SK-N-SH (cell line): ENCODE data around the gene SUGP2. TPM values are rescaled to one million over a fixed set of nuclear protein-coding genes. Genes with fewer than 3 reads are reported as not detected.

ENCODE experiments used
- CTCF ChIA-PET: fragments of 300-600, 350-600 bp; formaldehyde crosslinking; extraction: SDS; loops from one replicate; lab custom pipeline; 2021; lab: Yijun Ruan, JAX
- POLR2A ChIA-PET: fragments of 350-600 bp; sonication (Branson Sonifier 250); formaldehyde crosslinking; extraction: SDS; loops from one replicate; lab custom pipeline; 2020; ENCODE audit warnings: antibody characterized with exemption, inconsistent platforms; lab: Yijun Ruan, JAX
- DNase-seq: peaks from one replicate; pipeline ENCODE4 v3.0.0; 2012
- H2AFZ ChIP-seq: fragments of 200-600 bp; sonication (generic); 2 replicates; pipeline ENCODE4 v1.8.1; 2016; ENCODE audit warnings: antibody characterized with exemption, mild to moderate bottlenecking, low read depth
- H3F3A ChIP-seq: fragments of 200-600 bp; sonication (generic); replicated peaks from 2 replicates; pipeline ENCODE3; 2016; ENCODE audit warnings: antibody characterized with exemption, mild to moderate bottlenecking; ENCODE audit not compliant: insufficient read depth
- H3K27ac ChIP-seq, 2 experiments: fragments of 200-500 bp in 1 of 2; fragments of 200-600 bp in 1 of 2; sonication (Bioruptor generic) in 1 of 2; sonication (generic), shearing (Covaris generic) in 1 of 2; 2 replicates each; pipeline versions ENCODE4 v1.5.1 to v1.6.1; 2014 to 2016; ENCODE audit warnings: low read depth in 2 of 2, inconsistent platforms in 1 of 2, low read length in 1 of 2, mild to moderate bottlenecking in 1 of 2, mixed read lengths in 1 of 2
- H3K27me3 ChIP-seq: fragments of 200-600 bp; sonication (generic), shearing (Covaris generic); 2 replicates; pipeline ENCODE4 v1.6.1; 2016; ENCODE audit warnings: mixed run types; ENCODE audit not compliant: insufficient read depth
- H3K36me3 ChIP-seq, 2 experiments: fragments of 200-500 bp in 1 of 2; fragments of 200-600 bp in 1 of 2; sonication (Bioruptor generic) in 1 of 2; sonication (generic) in 1 of 2; replicated peaks in 1 of 2; 2 replicates each; pipeline versions ENCODE3 to v1.5.1; 2014 to 2016; ENCODE audit warnings: low read length in 1 of 2, mild to moderate bottlenecking in 1 of 2; ENCODE audit not compliant: insufficient read depth in 2 of 2, control insufficient read depth in 1 of 2
- H3K4me1 ChIP-seq, 2 experiments: fragments of 200-500 bp in 1 of 2; fragments of 200-600 bp in 1 of 2; sonication (Bioruptor generic) in 1 of 2; sonication (generic), shearing (Covaris generic) in 1 of 2; 2 replicates each; pipeline versions ENCODE4 v1.5.1 to v1.6.1; 2014 to 2016; ENCODE audit warnings: low read depth in 1 of 2, low read length in 1 of 2, mixed run types in 1 of 2; ENCODE audit not compliant: insufficient read depth in 2 of 2, control insufficient read depth in 1 of 2
- H3K4me2 ChIP-seq: fragments of 200-600 bp; sonication (generic), shearing (Covaris generic); 2 replicates; pipeline ENCODE4 v1.6.1; 2017; ENCODE audit warnings: mixed run types
- H3K4me3 ChIP-seq, 2 experiments: fragments of 200-500 bp in 1 of 2; fragments of 200-600 bp in 1 of 2; sonication (Bioruptor generic) in 1 of 2; sonication (generic), shearing (Covaris generic) in 1 of 2; 2 replicates each; pipeline versions ENCODE4 v1.5.1 to v1.8.1; 2014 to 2016; ENCODE audit warnings: low read depth in 2 of 2, inconsistent platforms in 1 of 2, low read length in 1 of 2, mild to moderate bottlenecking in 1 of 2, mixed read lengths in 1 of 2, moderate library complexity in 1 of 2
- H3K79me2 ChIP-seq: fragments of 200-600 bp; sonication (generic); 2 replicates; pipeline ENCODE4 v1.8.1; 2017; ENCODE audit warnings: mild to moderate bottlenecking; ENCODE audit not compliant: insufficient read depth
- H3K9ac ChIP-seq: fragments of 200-600 bp; sonication (generic); 2 replicates; pipeline ENCODE4 v1.6.1; 2017; ENCODE audit warnings: mixed run types
- H3K9me2 ChIP-seq: fragments of 200-600 bp; sonication (generic); 2 replicates; pipeline ENCODE4 v1.6.1; 2017; ENCODE audit warnings: mixed run types
- H3K9me3 ChIP-seq: fragments of 200-600 bp; sonication (generic); 2 replicates; pipeline ENCODE4 v1.6.1; 2017; ENCODE audit warnings: mixed run types, mild to moderate bottlenecking, moderate library complexity
- H4K20me1 ChIP-seq: fragments of 200-600 bp; sonication (generic); 2 replicates; pipeline ENCODE4 v1.6.1; 2017; ENCODE audit warnings: mild to moderate bottlenecking, mixed run types; ENCODE audit not compliant: insufficient read depth
- ELF1 ChIP-seq: IDR thresholded peaks from 2 replicates; pipeline ENCODE4 v1.4.0; 2012
- EP300 ChIP-seq, 2 experiments: IDR thresholded peaks; 2 replicates each; pipeline versions ENCODE4 v1.4.0 to v1.6.1; 2012; ENCODE audit warnings: borderline replicate concordance in 1 of 2, low read depth in 1 of 2, low read length in 1 of 2
- FOXJ3 ChIP-seq: sonication (generic); formaldehyde crosslinking; IDR thresholded peaks from 2 replicates; pipeline ENCODE4 v1.5.1; 2020; ENCODE audit warnings: mild to moderate bottlenecking, missing genetic modification reagents
- FOXM1 ChIP-seq: IDR thresholded peaks from 2 replicates; pipeline ENCODE4 v1.4.0; 2012; ENCODE audit warnings: low read depth, mild to moderate bottlenecking
- GATA2 ChIP-seq: sonication (generic); formaldehyde crosslinking; IDR thresholded peaks from 2 replicates; pipeline ENCODE4 v1.5.0; 2020; ENCODE audit warnings: mild to moderate bottlenecking, missing genetic modification reagents
- JUND ChIP-seq: IDR thresholded peaks from 2 replicates; pipeline ENCODE4 v1.4.0; 2012
- MEF2A ChIP-seq: IDR thresholded peaks from 2 replicates; pipeline ENCODE4 v1.4.0; 2012; ENCODE audit warnings: low read depth, borderline replicate concordance
- NFIC ChIP-seq: IDR thresholded peaks from 2 replicates; pipeline ENCODE4 v1.4.0; 2012; ENCODE audit warnings: borderline replicate concordance
- RAD21 ChIP-seq: IDR thresholded peaks from 2 replicates; pipeline ENCODE4 v1.6.1; 2012; ENCODE audit warnings: mild to moderate bottlenecking, low read length
- RCOR1 ChIP-seq: fragments of 150-350 bp; IDR thresholded peaks from 2 replicates; pipeline ENCODE4 v1.6.1; 2017; ENCODE audit warnings: antibody characterized with exemption, low read length
- RFX5 ChIP-seq: IDR thresholded peaks from 2 replicates; pipeline ENCODE4 v1.6.1; 2012; ENCODE audit warnings: mild to moderate bottlenecking, improper control_type of control experiment, low read length
- SIN3A ChIP-seq: IDR thresholded peaks from 2 replicates; pipeline ENCODE4 v1.6.1; 2012; ENCODE audit warnings: low read depth, mild to moderate bottlenecking, low read length, moderate library complexity, borderline replicate concordance
- SMC3 ChIP-seq: IDR thresholded peaks from 2 replicates; pipeline ENCODE4 v1.6.1; 2012; ENCODE audit warnings: low read depth, low read length, improper control_type of control experiment
- TAF1 ChIP-seq: IDR thresholded peaks from 2 replicates; pipeline ENCODE4 v1.6.1; 2012; ENCODE audit warnings: low read depth, mild to moderate bottlenecking, low read length, moderate library complexity, borderline replicate concordance
- WGBS: methylation state at CpG from one replicate; pipeline ENCODE4 v1.1.6; 2017; ENCODE audit warnings: low lambda C conversion rate; 5-methylcytosine and 5-hydroxymethylcytosine counted together
- polyA plus RNA-seq, 3 experiments: library from polyadenylated mRNA; depleted of rRNA; stranded (reverse); fragments of >200 nt; gene quantifications; 2 replicates each; pipeline ENCODE4 v1.2.3, GENCODE V29; 2012
- TF ChIP-seq, protein P1 (sequence below): fragments of 150-350 bp; IDR thresholded peaks from 2 replicates; pipeline ENCODE4 v1.6.1; 2017; ENCODE audit warnings: antibody characterized with exemption, low read length, low read depth, borderline replicate concordance
- TF ChIP-seq, protein P2 (sequence below): fragments of 150-350 bp; IDR thresholded peaks from 2 replicates; pipeline ENCODE4 v1.6.1; 2016; ENCODE audit warnings: mild to moderate bottlenecking, low read depth, low read length

SUGP2 gene
- polyA plus RNA-seq, 1 of the 3 experiments (the other 2 are of a cell fraction), result 56.3 TPM

DNA sequence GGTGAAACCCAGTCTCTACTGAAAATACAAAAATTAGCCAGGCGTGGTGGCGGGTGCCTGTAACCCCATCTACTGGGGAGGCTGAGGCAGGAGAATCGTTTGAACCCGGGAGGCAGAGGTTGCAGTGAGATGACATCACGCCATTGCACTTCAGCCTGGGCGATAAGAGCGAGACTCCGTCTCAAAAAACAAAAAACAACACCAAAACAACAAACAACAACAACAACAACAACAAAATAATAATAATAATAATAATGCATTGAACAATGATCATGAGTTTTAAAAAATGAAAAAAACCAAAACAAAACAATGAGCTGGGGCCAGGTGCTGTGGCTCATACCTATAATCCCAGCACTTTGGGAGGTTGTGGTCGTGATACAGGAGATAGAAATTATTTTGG lies 69.2 kb downstream of the SUGP2 start (continued):
- no peak for TF ChIP-seq RCOR1
- no peak for TF ChIP-seq JUND
- TF ChIP-seq RAD21, result no peak
- no peak for TF ChIP-seq MEF2A
- TF ChIP-seq ELF1, result no peak
- no peak for TF ChIP-seq RFX5
- no peak for TF ChIP-seq FOXJ3 (CRISPR knock-in tag)
- TF ChIP-seq, protein P1, sequence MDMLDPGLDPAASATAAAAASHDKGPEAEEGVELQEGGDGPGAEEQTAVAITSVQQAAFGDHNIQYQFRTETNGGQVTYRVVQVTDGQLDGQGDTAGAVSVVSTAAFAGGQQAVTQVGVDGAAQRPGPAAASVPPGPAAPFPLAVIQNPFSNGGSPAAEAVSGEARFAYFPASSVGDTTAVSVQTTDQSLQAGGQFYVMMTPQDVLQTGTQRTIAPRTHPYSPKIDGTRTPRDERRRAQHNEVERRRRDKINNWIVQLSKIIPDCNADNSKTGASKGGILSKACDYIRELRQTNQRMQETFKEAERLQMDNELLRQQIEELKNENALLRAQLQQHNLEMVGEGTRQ, result no peak
- no peak for TF ChIP-seq NFIC
- no peak for TF ChIP-seq EP300 (IDR thresholded peaks at IDR 0.05; ENCODE audit: borderline replicate concordance in 1 of 2, low read depth in 1 of 2, low read length in 1 of 2)
- TF ChIP-seq, all 33 proteins: peak for 0

DNA sequence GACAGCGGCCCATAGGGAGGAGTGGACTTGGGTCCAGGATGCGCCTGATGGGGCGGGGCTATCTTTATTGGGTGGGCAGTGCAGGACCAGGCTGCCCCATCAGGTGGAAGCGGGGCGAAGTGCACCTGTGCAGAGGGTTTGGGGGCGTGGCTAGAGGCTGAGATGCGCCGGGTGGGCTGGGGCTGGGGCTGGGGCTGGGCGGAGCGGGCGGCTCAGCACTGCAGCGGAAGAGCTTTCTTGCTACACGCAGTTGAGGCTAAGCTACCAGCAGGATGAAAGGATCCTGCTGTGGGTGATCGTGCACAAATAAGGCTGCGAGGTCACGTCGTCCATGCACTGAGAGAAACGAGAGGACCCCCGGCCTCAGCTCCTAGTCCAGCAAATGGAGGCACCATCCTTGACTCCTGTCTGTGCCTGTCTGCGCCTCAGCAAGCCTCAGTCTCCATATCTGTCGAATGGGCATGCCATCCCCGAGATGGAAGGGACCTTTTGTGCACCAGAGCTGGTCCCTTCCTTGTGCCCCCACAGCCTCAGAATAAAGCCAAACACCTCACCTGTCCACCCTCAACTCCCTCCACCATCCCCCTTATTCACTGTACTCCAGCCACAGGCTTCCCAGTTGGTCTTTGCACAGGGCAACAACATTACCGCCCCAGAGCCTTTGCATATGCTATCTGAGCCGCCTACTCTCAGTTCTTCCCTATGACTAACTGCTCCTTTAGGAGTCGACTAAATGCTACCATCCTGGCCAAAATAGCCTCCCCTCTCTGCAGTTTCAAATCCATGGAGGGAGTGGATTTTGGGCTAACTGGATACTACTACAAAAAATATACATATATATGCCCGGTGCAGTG lies 71.3 kb downstream of the SUGP2 start:
- Histone ChIP-seq H3K9me2 (no peaks in the 10 kb centered on the region), H3K4me3 (no peak overlapping the region), H3K4me1 (no peaks in the 10 kb centered on the region), H3K36me3 (no peaks in the 10 kb centered on the region), H3K9me3 (no peaks in the 10 kb centered on the region), H4K20me1 (no peaks in the 10 kb centered on the region), H3F3A (peaks cover 5% of the 10 kb centered on the region), H3K9ac (no peak overlapping the region), H3K27ac (no peak overlapping the region), H2AFZ (no peak overlapping the region), H3K79me2 (no peaks in the 10 kb centered on the region), H3K4me2 (no peak overlapping the region), H3K27me3 (no peaks in the 10 kb centered on the region)
- peak; percentile 50 for DNase-seq
- POLR2A ChIA-PET, result no interaction called here
- 37% methylated on average over 16 of the region's 26 CpGs for whole genome bisulfite sequencing
- TF ChIP-seq TAF1 (no peak), SMC3 (no peak), FOXM1 (no peak), SIN3A (no peak)
- TF ChIP-seq, all 33 proteins: peak for 0
- CTCF ChIA-PET, result no interaction called here

DNA sequence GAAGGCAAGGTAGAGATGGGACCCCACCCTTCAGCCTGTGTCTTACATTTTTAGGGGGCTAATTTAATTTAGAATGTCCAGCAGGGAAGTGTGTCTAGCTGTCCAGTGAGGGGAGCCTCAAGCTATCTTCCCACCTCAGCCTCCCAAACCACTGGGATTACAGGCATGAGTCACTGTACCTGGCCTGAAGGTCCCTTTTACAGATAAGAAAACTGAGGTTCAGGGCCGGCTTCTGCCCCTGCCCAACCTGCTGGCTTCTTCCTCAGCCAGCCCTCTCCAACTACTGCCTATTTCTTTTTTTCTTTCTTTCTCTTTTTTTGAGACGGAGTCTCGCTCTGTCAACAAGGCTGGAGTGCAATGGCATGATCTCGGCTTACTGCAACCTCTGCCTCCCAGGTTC lies 72.9 kb downstream of the SUGP2 start:
- H3K27me3 ChIP-seq, result no peaks in the 10 kb centered on the region
- H2AFZ ChIP-seq, result no peak overlapping the region
- no peaks in the 10 kb centered on the region for H3K4me1 ChIP-seq
- no peak for DNase-seq
- no peaks in the 10 kb centered on the region for H3K9me2 ChIP-seq
- ChIA-PET POLR2A (no interaction called here), CTCF (interaction anchor here (1.0 kb wide), 1 partner anchor 26 kb away, joined by 4 read pairs; no protein-coding TSS in a partner anchor)
- H3K9me3 ChIP-seq, result no peaks in the 10 kb centered on the region
- H3K79me2 ChIP-seq, result no peaks in the 10 kb centered on the region
- H3K27ac ChIP-seq, result no peak overlapping the region
- WGBS, result 82% methylated on average over 4 of the region's 4 CpGs
- no peak overlapping the region for H3K4me3 ChIP-seq
- no peak overlapping the region for H3K4me2 ChIP-seq
- peaks cover 5% of the 10 kb centered on the region for H3F3A ChIP-seq
- no peaks in the 10 kb centered on the region for H3K36me3 ChIP-seq
- no peaks in the 10 kb centered on the region for H4K20me1 ChIP-seq
- no peak overlapping the region for H3K9ac ChIP-seq
- TF ChIP-seq, protein P2, sequence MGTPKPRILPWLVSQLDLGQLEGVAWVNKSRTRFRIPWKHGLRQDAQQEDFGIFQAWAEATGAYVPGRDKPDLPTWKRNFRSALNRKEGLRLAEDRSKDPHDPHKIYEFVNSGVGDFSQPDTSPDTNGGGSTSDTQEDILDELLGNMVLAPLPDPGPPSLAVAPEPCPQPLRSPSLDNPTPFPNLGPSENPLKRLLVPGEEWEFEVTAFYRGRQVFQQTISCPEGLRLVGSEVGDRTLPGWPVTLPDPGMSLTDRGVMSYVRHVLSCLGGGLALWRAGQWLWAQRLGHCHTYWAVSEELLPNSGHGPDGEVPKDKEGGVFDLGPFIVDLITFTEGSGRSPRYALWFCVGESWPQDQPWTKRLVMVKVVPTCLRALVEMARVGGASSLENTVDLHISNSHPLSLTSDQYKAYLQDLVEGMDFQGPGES, result no peak
- TF ChIP-seq GATA2 (CRISPR knock-in tag), result no peak
- no peak for TF ChIP-seq FOXM1
